Loucy (cell line): ENCODE results near the gene PRKCZ.

Experiments used
- CTCF ChIP-seq: fragments of 200-600 bp; sonication (generic); conservative IDR thresholded peaks from 2 replicates; pipeline ENCODE4 v1.5.1; 2014; ENCODE audit warnings: mild to moderate bottlenecking, antibody characterized with exemption, low read length
- EZH2phosphoT487 ChIP-seq: fragments of 200-600 bp; IDR thresholded peaks from 2 replicates; pipeline ENCODE4 v1.6.1; 2018; ENCODE audit warnings: antibody characterized with exemption, mild to moderate bottlenecking, moderate library complexity, borderline replicate concordance

- TF ChIP-seq CTCF = no peak
- no peak for TF ChIP-seq EZH2phosphoT487
These were observed 134.7 kb downstream of the PRKCZ start for GRCh38 chr1:2184934-2185333.
